Esophagus mucosa (tissue), 1 donor: ENCODE results near the gene MORF4L1. TPM values are rescaled to one million over a fixed set of nuclear protein-coding genes. Genes with fewer than 3 reads are reported as not detected.
"Not testable (repeated sequence)": the region's sequence is repeated elsewhere in the genome, so short reads cannot be mapped to it uniquely, and the experiment has no call there.

ENCODE experiments used
- ATAC-seq: fragments of 200-7000 bp; cut with Tn5 transposase; one replicate; pipeline ENCODE4 v1.9.1; 2020
- total RNA-seq: library from RNA; stranded (reverse); gene quantifications from one replicate; pipeline ENCODE4 v1.2.4, GENCODE V29; 2023
- donor health status: DM: yes; HTN: yes; CAD: no.

The MORF4L1 gene
- total RNA-seq, 1 donor from 2014 or later, result 128 TPM

GRCh38 chr15:78927077-78927790 lies 54.5 kb downstream of the MORF4L1 start:
- ATAC-seq, result peak; percentile 67

DNA sequence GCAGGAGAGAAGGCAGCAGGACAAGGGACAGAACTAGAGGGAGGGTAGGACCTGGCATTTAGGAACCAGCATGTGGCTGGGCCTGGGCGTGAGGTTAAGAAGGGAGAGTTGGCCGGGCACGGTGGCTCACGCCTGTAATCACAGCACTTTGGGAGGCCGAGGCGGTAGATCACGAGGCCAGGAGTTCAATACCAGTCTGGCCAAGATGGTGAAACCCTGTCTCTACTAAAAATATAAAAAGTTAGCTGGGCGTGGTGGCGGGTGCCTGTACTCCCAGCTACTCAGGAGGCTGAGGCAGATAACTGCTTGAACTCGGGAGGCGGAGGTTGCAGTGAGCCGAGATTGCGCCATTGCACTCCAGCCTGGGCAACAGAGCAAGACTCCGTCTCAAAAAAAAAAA lies 55.5 kb downstream of the MORF4L1 start:
- not testable (repeated sequence) for ATAC-seq

DNA sequence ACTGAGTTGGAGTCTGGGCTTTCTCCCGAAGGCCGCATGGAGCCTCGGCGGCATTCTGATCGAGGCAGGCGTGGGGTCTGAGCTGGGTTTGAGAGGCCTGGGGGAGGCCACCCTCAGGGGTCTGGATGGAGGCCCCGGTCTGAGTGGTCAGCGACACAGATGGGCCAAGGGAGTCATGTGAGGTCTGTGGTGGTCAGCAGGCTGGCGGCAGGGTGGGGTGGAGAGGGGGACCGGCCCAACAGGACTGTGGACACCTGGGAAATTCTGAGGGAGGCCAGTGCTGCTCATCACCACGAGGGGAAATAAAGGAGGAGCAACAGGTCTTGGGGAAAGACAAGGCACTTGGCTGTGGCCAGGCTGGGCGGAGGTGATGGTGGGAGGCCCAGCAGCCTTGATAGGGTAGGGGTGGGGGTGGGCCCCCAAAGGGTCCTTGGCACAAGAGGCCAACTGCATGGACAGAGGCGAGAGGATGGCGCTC lies 56.0 kb downstream of the MORF4L1 start:
- ATAC-seq, result no peak

DNA sequence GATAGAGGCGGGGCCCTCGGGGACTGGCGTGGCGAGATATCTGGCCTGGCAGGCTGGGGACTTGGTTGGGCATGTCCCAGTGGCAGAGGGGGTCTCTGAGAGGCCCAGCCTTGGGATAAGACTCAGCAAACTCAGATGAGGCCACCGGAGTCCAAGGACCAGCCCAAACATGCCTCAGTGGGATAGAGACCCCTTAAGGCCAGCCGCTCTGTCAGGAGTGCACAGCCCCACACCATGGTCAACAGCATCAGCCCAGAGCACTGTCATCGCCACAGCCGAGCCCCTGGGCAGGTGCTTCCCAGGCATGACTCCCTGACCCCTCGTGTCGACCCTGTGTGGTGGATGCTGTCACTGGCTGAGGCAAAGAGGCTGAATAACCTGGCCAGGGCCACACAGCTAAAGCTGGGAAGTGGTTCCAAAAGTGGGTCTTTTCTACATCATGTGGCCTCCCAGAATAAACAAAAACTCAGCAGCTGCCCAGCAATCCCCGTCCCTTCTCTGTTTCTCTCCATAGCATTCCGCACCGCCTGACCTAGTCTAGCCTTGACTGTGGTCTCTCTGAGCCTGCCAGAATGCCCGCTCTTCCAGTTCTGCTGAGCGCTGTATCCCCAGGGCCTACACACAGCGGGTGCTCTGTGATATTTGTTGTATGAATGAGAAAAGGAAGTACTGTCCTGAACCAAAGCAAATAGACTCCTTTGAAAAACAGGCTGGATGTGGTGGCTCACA lies 57.0 kb downstream of the MORF4L1 start:
- peak; percentile 31 for ATAC-seq

DNA sequence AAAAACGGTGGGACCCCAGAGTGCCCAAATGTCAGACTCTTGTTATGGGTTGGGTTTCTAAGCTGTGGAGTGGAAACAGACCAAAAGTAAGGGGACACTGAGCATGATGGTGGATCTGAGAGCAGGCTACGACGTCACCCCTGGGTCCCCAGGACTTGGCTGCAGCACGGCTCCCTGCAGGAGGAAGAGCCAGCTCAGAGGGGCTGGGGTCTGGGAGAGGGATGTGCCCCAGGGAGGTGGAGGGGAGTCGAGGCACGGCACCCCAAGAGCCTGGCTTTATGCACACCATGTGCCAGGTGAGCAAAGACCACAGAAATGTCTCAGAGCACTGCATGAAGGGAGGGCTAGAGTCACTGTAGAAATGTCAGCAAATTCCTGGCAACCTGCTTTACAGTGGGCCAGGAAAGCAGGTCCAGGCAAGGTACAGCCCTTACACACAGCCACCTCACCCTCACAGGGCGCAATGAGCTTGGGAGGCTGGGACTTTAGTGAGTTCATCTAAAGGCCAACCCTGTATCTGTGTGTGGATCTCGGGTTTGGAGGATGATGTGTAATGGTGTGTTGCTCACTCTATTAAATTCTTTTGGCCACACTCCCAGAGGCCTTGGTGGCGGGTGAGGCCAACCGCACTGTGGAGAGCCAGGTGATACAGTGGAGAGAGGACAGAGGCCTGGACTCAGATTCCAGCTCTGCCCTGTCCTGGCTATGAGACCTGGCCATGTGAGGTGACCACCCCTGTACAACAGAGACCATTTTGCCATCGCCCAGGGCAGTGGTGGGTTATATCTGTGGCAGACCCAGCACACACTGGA lies 58.1 kb downstream of the MORF4L1 start:
- peak; percentile 90 for ATAC-seq

DNA sequence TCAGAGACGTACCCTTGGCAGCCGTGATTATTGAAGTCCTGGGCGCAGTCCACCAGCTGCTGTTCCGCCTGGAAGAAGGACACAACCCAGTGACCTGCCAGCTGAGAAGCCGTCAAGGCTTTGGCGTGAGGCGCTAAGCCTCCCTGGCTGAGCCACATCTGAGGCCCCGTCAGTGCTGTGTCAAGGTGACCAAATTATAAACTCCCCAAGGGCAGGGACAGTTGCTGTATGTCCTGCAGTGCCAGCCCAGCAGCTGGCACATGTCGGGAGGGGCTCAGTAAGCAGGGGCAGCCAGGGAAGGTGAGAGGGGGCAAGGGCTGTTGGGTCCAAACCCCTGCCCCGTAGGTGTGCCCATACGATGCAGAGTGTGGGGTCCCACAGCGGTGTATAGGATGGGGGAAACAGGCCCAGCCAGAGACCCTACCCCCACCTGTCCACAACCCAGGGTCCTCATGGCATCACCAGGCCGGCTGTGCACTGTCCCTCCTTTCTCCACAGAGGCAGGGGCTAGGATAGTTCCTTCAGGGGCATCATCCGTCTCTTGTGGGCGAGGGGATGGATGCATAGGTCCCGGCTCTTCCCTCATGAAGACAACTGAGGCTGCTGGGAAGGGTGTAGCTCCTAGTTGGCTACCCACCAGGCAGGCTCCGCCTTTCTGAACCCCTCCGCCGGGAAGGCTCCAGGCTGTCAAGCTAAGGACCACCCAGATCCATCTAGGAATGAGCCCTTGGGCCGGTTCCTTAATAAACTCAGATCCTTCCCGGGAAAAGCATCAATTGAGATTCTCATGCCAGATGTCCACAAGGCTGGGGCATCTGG lies 59.0 kb downstream of the MORF4L1 start:
- ATAC-seq, result peak; percentile 9

DNA sequence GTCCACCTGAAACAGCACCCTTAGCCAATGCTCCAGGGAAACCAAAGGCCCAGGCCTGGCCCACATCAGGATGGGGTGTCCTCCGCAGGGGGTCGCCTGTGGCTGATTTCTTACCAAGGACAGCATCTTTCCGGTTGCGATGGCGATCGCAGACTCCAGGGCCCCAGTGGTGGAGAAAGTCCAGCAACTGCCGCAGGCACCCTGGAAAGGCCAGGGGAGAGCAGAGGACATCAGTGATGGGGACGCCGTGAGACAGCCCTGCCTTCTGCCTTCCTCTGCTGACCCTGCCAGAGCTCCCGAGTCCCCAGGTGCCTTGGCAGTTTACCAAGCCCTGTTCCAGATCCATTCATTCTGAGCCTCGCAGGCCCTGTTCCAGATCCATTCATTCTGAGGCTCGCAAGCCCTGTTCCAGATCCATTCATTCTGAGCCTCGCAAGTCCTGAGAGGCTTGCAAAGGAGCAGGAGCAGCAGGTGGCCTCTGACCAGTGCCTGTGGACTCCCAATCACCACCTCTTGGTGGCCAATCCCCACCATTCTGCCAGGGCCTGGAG lies 59.6 kb downstream of the MORF4L1 start:
- ATAC-seq, result no peak

- ATAC-seq, result no peak
Measured at GRCh38 chr15:78933187-78933822, 60.6 kb downstream of the MORF4L1 start.

DNA sequence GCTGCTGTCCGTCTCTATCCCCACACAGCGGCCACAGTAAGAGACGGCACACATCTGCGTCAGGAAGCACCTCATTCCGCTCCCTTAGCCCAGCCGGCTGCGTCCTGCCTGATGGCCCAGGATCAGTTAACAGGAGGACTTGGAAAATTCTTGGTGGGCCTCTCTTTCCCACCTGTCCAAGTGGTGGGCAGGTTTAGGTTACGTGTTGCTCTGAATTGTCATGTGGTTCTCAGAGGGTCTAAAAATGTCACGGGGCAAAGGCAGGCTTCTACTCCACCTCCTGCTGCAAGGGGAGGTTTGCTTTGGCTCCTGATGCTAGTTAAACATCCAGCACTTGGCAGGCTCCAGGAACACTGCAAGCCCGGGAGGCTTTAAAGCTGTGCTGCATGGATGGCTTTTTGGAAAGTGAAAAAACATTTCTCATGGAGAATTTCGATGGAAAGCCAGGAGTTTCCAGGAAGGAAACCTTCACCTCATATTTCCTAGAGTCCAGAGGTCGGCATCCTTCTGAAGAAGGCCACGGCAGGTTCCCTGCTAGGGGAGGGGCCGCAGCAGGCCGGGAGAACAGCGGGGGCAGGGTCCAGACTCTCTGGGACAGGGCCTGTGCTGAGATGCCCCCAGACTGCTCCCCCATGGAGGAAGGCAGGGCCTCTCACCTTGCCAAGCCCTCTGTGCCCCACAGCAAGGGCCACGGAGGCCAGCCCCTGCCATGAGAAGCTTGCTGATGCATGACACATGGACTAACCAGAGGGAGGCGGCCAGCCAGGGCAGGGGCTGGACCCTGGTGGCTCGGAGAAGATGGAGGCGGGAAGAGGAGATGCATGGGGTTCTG lies 61.3 kb downstream of the MORF4L1 start:
- ATAC-seq, result no peak

DNA sequence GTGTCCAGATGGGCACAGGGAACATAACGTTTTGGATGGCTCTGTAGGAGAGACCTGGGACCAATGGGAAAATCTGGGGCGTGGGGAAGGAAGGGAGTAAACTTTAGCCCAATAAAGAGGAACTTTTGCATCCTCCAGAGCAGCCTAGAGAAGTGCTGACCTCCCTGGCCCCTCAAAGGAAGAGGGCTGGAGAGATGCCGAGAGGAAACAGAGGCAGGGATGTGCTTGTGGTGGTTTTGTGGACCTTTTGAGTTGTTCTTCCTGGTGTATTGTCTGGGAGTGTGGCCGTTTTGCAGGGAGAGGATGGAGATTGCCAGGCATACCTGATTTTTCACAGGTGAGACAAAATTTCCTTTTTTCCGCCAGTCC lies 61.9 kb downstream of the MORF4L1 start:
- ATAC-seq, result no peak

- no peak for ATAC-seq
Measured at GRCh38 chr15:78937132-78937739, 64.5 kb downstream of the MORF4L1 start.

DNA sequence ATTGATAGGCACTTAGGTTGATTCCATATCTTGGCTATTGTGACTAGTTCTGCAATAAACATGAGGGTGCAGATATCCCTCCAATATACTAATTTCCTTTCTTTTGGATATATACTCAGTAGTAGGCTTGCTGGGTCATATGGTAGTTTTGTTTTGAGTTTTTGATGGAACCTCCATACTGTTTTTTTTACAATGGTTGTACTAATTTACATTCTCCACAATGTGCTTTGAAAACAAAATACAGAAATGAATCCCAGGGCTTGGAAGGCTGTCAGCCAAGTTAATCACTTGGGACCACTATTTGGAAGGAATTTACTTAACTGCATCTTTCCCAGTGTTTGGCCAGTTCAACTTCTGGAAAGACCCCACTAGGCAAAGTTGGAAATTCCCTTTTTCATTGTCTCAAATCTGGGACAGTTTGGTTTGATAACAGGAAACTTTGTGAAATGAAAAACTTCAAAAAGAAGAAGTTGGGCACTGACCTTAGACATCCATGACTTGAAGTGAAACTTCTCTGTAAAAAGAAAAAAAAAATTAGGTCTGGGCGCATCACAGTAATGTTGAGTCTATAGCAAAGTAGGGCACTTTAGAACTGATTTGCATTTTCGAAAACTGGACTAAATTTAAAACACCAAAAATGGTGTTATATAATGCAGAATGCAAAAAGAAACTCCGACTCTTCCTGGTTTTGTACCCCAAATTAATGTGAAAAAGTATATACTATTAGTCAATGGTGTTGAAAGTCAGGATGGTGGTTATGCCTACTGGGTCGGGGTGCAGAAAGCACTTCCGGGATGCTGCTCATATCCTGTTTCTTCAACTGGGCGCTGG lies 66.2 kb downstream of the MORF4L1 start:
- peak; percentile 38 for ATAC-seq

DNA sequence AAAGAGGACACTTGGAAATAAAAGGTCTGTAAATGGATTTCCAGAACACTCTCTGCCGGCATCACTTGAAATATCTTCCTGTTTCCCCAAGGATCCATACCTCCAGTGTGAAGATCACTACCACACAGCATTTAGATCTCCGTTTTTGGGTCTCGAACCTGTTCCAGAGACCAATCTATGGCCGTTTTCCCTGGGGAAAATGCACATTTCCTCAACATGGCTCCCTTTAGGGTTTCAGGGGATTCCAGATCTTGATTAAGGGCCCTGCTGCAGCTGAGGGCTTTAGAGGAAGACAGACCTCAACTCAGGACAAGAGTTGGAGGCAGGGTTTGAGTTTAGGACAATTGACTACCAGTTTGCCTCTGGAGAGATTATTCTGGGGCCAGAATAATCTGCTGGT lies 70.1 kb downstream of the MORF4L1 start:
- ATAC-seq, result no peak

DNA sequence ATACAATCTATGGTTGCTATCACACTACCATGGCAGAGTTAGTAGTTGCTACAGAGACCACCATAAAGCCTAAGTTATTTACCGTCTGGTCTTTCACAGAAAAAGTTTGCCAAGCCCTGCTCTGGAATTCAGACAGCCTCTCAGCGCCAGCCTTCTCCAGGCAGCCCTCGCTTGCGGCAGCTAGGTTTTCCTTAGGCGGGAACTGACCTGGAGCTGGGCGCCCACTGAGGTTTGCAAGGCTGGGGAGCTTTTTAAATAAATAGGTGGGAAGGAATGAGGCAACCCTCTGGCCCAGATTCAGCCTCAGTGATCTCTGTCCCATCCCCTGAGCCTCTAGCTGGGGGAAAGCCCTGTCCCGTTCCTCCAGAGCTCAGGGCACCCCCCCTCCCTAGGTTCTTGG lies 71.0 kb downstream of the MORF4L1 start:
- ATAC-seq, result no peak

GRCh38 chr15:78944202-78944625 lies 71.5 kb downstream of the MORF4L1 start:
- peak; percentile 33 for ATAC-seq

GRCh38 chr15:78944669-78945407 lies 72.1 kb downstream of the MORF4L1 start, which contains the start of gene CTSH:
Gene CTSH, minus strand, starts transcription at chr15:78945046. Its CDS starts 65 bp downstream, at chr15:78944981.
- peak; percentile 89 for ATAC-seq

DNA sequence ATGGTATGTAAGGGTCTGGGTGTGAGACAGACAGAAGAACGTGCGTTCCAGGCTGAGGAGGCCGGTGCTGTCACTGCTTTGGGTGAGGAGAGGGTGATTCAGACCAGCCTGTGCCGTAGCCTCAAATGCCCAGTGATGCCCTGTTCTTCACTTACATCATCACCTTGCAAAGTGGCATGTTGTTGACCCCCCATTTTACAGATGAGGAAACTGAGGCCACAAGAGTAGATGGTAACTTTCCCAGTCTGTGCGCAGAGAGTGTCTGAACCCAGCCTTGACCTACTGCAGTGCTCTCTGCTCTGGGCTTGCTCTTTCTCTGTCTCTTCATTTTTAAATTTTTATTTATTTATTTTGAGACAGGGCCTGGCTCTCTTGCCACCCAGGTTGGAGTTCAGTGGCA lies 73.8 kb downstream of the MORF4L1 start:
- no peak for ATAC-seq

GRCh38 chr15:78947506-78947905 lies 74.8 kb downstream of the MORF4L1 start:
- no peak for ATAC-seq
